HS-27A (cell line): Measurements from ENCODE around the gene DDX4.
"Not testable (repeated sequence)": the region's sequence is repeated elsewhere in the genome, so short reads cannot be mapped to it uniquely, and the experiment has no call there.

ENCODE experiments used
- DNase-seq: peaks from one replicate; pipeline ENCODE4 v3.0.0-alpha.2; 2012; ENCODE audit warnings: low read depth, missing footprints

DDX4 gene

GRCh38 chr5:55724281-55724680 is 13.6 kb upstream of the DDX4 start:
- no peak for DNase-seq

- no peak for DNase-seq
These were observed 6.0 kb upstream of the DDX4 start for GRCh38 chr5:55731848-55732247.

GRCh38 chr5:55732585-55732984 is 5.3 kb upstream of the DDX4 start:
- DNase-seq = no peak

- DNase-seq = no peak
These were observed 3.2 kb upstream of the DDX4 start for GRCh38 chr5:55734658-55735057.

GRCh38 chr5:55742778-55743177 is 4.9 kb downstream of the DDX4 start:
- no peak for DNase-seq

GRCh38 chr5:55747778-55748318 is 10.0 kb downstream of the DDX4 start:
- no peak for DNase-seq

GRCh38 chr5:55749387-55749786 is 11.5 kb downstream of the DDX4 start:
- no peak for DNase-seq

- no peak for DNase-seq
These were observed 12.2 kb downstream of the DDX4 start for GRCh38 chr5:55750063-55750462.

GRCh38 chr5:55750499-55750898 is 12.6 kb downstream of the DDX4 start:
- DNase-seq = no peak

GRCh38 chr5:55758231-55758630 is 20.4 kb downstream of the DDX4 start:
- no peak for DNase-seq

GRCh38 chr5:55758714-55759113 is 20.9 kb downstream of the DDX4 start:
- no peak for DNase-seq

- not testable (repeated sequence) for DNase-seq
These were observed 23.9 kb downstream of the DDX4 start for GRCh38 chr5:55761721-55762120.

GRCh38 chr5:55763746-55764420 is 26.0 kb downstream of the DDX4 start:
- no peak for DNase-seq

- DNase-seq = no peak
These were observed 30.4 kb downstream of the DDX4 start for GRCh38 chr5:55768279-55768678.

GRCh38 chr5:55771175-55771655 is 33.4 kb downstream of the DDX4 start:
- no peak for DNase-seq

- DNase-seq = no peak
These were observed 35.2 kb downstream of the DDX4 start for GRCh38 chr5:55773057-55773456.

GRCh38 chr5:55777332-55777731 is 39.5 kb downstream of the DDX4 start:
- no peak for DNase-seq

- no peak for DNase-seq
These were observed 63.1 kb downstream of the DDX4 start for GRCh38 chr5:55800924-55801323.

GRCh38 chr5:55808814-55809213 is 71.0 kb downstream of the DDX4 start:
- DNase-seq = not testable (repeated sequence)

GRCh38 chr5:55815939-55816338 is 78.1 kb downstream of the DDX4 start:
- DNase-seq = not testable (repeated sequence)

- DNase-seq = peak; percentile 30
These were observed 78.5 kb downstream of the DDX4 start for GRCh38 chr5:55816342-55816741.

GRCh38 chr5:55817030-55817429 is 79.2 kb downstream of the DDX4 start:
- DNase-seq = no peak

- no peak for DNase-seq
These were observed 82.6 kb downstream of the DDX4 start for GRCh38 chr5:55820488-55820887.
